Measurements from ENCODE around the gene LRMDA.

Gene LRMDA

DNA sequence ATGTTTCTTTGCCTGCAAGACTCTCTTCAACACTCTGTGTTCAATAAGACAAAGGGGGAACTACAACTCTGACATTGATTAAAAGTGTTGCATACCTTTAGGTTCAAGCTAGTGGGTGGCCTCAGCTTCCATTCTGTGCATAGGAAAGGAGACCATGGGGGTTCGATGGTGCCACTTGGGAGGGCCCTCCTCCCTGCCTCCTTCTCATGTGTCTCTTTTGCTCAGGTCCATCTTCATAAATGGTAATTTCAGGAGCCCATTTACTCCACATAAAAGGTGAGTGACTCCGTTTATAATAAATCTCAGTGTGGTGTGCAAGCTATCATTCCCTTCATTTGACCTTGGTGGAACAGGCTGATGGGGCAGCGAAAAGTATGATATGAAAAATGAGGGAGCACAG lies 285.1 kb downstream of the LRMDA start:
- DNase-seq (ENCODE audit: low read depth): no peak

DNA sequence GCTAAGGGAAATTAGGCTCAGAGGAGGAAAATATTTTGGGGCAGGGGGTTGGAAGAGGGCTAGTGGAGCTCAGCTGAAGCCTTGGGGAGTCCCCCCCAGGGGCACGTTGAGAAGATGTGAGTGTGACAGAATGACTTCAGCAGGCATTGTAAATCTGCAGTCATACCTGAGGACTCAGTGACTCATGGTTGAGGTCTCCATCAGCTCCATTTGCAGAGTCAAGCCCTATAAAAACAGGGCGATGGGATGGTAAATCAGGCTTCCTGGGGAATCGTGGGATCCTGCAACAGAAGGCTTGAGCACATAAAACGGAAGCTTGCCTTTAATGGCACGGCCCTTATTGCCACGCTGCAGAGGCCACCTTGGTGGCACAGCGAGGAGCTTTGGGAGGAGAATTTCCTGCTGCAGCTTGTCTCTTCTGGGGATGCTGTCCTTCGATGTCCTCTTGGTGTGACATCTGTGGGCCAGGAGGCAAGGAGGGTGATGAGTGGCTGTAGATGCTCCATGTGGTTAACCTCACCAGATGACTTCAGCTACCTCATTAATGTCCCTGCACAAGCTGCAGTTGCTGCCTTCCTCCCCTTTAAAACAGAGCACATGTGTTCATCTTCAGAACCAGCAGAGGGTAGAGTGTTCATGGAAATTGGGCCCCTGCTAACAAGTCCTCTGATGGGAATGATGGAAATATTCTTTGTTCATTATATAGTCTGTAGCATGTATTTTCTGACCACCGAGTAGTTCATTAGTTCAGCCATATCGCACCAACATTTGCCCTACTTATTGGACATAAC lies 285.9 kb downstream of the LRMDA start:
- no peak for DNase-seq (ENCODE audit: low read depth)

DNA sequence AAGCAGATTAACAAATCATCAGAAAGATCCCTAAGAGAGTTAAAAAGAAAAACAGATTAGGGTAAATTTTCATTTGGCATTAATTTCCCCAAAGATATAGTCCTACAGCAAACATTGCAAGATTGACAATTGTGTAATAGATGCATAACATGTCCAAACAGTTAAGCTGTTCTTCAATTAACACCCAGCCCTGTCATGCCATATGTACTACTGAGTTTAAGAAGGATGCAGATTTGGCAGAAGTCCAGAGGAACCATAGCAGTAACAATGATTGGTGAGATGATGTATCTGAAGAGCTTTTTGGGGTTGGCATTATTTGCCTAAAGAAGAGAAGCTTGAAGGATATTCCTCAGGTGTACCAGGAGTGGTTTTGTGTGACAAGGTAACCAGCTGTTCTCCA lies 287.6 kb downstream of the LRMDA start:
- no peak for DNase-seq (ENCODE audit: low read depth)

DNA sequence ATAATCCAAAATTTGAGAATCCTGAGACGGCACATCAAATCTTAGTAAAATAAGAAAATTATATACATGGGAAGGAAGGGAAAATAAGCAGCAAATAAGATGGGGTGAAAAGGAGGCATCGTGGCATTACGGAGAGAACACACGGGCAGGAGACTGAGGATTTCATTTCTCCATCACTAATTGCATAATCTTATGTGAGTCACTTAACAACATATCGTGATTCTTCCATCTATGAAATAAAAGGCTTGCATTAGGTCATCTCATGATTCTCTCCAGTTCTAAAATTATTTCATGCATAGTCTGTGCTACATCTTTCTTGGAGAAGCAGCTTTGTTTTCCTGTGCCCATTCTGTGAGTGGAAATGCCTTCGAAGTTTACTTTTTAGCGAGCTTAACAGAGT lies 288.7 kb downstream of the LRMDA start:
- no peak for DNase-seq (ENCODE audit: low read depth)

DNA sequence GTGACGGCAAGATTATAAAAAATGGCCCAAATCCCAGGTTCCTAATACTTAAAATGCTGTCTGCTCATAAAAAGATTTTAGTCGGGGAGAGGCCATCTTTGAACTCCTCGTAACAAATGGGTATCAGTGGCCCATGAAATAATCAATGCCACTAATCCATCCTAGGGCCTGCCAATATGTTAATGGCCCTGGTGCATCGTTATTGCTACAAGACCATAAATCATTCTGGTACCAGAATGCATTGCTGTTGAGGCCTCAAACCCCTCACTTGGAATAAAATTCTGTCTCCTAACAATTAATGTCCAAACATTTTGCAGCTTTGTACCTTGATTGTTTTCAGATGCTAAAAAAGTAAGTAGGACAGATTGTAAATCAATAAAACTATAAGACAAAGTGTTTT lies 290.6 kb downstream of the LRMDA start:
- DNase-seq (ENCODE audit: low read depth): no peak

DNA sequence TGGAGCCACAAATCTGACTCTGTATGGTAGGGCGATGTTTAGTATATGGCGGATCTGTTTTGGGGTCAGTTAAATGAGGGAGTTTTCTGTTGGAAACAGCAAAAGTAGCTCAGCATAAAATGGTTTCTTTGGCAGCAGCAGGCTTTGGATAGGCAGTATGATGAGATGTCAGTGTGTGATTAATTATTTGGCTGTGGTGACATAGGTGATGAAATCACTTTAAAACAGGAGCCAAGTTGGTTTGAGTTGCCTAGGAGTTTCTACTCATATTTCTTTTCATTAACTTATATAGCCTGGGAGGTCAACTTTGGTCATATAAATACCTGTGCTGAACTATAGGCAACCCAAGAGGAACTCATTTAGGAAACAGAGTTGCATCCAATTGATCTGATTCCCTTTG lies 291.2 kb downstream of the LRMDA start:
- DNase-seq (ENCODE audit: low read depth): no peak

DNA sequence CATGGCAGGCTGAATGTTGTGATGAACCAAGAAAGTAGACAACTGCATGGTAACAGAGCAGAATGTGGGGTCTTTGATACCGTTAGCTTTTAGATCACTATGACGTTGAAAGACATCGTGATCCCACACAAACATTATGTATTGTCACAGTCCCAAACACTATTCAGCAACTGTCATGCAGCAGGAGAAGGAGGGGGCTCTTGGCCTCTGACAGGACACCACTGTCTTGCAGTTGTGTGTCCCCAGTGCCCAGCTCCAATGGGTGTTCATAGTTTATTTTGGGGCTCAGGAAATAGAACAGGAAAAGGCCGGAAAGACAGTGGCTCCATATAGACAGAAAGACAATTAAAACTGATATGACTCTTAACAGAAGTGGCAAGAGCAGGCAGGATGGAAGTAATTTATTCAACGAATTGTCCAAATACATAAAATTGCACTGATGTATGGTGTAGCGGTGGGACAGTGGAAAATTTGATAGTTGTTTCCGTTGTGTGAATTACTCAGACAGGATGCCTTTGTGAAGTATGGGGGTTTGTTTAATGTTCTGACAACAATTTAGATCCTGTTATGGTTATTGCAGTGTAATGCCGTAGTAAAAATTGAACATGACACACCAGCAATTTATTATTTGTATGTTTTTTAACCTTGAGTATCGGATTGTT lies 292.0 kb downstream of the LRMDA start:
- no peak for DNase-seq (ENCODE audit: low read depth)

DNA sequence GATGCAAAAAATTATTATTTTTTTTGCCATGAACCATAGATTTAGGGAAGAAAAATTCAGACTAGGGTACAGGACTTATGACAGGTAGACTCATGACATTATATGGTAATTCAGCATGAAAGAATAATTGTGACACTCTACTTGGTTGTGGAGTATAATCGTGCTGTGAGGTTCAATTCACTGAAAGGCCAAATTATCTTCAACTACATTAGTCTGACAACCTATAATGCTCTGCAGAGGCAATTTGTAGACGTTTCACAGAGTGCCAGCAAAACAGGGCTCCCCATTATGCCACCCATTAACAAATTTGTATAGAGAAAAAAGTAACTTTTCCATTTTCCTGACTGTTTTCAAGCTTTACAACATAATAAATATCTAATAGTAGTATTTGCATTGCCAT lies 292.6 kb downstream of the LRMDA start:
- no peak for DNase-seq (ENCODE audit: low read depth)

DNA sequence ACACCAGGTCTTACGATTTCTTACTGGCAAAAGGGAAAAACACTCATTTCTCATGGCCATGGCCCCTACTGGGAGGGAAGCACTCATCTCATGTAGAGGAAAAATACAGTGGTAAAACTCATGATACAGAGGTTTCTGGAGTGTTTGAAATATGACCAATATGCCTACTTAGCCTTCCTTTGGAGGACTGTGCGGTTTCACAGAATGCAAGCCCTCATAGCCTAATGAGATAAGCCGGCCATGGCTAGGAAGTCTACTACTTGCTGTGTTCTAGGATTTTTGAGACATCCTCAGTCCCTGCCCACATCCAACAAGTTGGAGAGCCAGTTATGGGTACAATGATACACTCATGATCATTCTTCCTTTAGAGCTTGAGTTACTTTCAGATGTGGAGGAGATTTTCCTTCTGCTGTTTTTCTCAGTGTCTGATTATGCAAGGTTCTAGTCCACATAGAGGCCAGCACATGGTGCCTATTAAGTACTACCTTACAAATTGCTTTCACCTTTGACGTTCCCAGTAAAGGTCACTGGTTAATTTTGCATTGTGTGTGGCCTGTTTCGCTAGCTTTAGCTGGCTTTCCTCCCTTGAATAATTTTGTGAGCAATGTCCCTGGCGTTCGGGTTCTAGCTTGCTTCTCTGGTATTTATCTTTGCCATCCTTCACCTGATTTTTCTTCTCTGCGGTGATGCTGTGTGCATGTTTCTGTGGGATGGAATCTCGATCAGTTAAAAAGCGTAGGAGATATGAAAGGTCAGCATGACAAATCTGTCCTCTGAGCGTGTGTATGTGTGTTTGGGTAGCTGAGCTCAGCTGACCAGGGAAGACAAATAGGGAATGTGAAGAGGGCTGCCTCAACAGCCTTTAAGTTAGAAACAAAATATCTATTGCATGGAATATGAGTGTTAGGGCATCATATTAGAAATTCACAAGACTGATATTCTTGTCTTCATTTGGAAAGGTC lies 295.4 kb downstream of the LRMDA start:
- no peak for DNase-seq (ENCODE audit: low read depth)

DNA sequence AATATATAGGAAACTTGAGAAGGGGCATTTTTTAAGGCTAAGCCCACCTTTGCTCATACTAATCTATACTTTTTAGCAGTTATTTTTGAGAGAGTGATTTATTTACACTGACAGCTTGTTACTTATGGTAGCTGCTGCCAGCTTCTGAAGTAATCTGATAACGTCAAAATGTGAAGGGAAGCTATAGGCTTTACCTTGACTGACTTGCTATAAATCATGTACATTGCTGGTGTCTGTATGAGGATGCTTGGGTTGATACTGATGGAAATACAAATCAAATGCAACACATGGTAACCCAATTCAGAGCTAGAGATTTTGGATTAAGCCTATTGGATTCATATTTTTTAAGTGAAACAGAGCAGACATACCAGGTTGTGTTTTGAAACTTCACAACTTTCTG lies 299.4 kb downstream of the LRMDA start:
- no peak for DNase-seq (ENCODE audit: low read depth)

DNA sequence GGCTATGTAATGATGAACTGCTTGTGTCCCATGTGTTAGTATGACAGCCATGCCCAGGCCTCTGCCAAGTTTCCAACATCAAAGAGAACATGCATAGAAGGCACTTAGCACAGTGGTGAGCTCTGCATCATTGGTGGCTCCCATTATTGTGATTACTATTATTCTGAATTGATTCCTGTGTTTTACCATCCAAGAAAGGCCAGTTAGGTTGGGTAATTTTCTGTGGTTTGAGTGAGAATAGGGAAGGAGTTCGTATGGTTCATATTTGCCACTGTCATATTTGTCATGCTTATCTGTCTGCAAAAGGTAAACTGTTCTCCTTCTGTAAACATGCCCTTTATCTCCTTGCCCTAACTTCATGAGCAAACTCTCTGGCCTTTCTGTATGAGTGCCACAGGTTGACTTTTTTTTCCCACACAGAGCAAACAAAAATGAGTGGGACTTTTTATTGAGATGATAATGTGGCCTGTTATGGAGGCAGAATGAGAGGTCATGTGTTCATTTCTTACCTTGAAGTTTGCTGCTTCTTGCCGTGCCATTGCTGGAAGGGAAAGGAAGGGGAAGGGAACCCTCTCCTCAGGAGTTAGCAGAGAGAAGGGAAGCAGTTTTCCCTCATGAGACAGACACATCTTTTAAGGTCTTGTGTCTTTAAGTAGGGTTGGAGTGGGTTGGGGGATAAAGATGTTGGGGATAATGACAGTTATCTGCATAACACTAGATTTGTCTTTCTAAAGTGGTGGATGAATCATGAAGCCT lies 301.9 kb downstream of the LRMDA start:
- DNase-seq (ENCODE audit: low read depth): no peak

DNA sequence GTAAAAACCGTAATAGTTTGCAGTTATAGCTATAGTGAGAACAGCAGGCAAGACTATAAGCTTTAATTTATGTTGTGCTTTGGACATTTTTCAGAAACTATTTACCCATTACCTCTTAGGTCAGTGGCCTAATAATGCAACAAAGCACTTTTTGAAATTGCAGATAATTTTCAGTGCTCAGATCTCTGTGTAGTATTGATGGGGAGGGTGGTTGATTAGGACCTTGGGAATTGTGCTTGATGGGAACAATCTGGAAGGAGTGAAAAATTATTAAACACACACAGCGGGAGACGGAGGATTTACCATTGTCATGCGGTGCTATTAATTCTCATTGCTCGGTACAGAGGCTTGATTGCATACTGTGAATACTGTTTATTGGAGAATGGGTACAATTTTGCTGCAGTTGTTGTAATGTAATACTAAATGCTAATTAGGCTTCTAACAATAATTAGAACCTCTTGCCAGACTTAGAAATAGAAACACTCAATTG lies 304.8 kb downstream of the LRMDA start:
- DNase-seq (ENCODE audit: low read depth): no peak

DNA sequence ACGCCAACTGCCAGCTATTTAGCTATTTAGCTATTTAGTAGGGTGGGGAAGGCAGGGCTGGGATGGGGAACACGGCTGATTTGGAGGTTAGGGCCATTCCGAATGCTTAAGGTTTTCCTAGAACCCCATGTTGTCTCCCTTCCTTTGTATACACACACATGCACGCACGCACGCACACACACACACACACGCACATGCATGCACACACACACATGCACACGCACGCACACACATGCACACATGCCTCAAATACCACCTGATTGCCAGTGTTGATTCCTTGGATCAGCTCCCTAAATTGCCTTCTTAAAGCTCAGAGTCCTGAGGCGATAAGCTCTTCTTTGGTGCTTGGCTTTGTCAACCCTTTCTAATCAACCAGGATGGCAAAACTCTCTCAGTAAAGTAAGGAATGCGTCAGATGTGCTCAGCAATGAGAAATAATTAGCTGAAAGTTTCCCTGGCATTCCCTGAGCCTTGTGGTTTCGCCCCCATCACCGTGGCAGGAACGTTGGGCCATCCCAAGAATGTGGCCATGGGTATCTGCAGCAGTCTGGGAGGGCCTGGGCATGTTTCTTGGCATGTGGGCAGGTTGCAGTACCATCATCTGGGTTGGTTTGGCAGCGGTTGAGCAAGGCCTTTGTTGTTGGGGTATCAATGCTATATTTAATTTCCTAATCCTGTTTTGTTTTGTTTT lies 305.6 kb downstream of the LRMDA start:
- DNase-seq (ENCODE audit: low read depth): no peak

DNA sequence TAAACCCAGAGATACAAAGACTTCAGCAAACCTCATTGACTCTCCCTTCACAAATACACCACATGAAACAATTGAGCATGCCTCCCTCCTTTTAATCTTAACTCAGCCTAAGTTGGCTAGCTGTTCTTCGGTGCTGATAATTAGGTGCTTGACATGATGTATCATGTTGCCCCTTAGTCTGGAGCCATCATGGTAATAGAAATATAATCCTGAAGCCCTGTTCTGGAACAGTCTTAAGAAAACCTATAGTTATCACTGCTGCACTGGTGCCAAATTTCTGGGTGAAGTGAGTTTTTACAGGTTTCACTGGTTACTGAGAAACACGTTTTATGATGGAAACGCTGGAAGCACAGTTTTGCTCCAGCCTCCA lies 306.1 kb downstream of the LRMDA start:
- DNase-seq (ENCODE audit: low read depth): no peak

DNA sequence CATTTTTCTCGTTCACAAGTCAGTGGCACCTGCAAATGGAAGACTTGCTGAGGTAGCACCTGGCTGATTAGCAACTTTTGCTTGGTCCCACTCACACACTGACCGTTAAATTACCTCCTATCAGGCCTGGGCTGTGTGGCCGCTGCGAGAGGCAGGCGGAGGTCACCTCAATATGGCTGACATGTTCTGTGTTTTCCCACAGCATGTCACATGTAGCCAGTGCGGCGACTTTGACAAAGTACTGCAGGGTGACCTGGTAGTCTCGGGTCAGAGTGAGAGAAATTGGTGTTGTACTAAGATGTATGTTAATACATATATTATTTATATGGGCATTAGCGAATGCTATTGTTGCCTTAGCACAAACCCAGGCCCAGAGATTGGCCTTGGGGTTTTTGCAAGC lies 307.5 kb downstream of the LRMDA start:
- no peak for DNase-seq (ENCODE audit: low read depth)

DNA sequence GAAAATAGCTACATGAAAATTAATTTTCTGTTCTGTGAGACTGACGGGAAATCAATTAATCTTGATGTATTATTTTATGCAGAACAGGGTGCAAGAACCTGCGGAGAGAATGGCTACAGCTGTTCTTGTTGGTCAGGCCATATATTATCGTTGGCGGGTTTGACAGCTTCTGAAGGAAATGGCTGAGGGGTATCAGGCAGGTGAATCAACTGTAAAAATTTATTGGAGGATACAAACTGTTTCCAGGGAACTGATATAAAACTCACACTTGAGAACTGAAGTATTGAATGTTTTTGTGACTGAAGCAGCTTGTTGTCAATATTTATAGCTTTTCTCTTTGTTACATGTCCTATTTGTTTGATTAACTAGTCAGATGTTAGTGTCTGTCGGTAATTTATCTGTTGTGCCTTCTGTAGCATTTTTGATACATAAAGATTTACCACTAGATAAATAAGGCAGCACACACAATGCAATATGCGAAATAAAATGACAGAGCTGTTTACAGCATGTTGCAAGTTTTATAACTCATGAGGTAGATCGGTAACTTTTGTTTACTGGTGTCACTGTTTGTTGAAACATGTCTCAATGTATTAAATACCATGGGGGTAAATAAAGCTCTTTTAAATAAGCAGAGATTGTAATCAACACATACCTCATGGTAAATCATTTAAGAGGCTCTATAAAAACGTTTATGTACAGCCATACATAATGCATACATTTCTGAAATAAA lies 308.2 kb downstream of the LRMDA start:
- DNase-seq (ENCODE audit: low read depth): no peak

DNA sequence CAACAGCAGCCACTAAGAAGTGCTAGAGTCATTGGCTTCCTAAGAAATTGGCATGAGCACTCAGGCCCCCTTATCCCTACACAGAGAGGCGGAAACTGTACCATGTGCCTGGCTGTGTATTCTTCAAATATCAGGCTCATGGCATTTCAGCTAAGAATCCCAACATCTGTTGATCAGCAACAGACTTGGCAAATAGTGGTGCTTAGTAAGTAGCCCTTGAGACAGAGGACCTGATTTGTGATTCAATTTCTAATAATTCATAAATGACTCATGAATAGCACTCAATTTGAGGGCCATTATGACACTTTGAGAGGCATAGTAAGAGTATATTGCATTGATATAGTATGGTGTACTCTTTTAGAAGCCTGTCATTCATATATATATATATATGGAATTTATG lies 309.1 kb downstream of the LRMDA start:
- DNase-seq (ENCODE audit: low read depth): no peak

DNA sequence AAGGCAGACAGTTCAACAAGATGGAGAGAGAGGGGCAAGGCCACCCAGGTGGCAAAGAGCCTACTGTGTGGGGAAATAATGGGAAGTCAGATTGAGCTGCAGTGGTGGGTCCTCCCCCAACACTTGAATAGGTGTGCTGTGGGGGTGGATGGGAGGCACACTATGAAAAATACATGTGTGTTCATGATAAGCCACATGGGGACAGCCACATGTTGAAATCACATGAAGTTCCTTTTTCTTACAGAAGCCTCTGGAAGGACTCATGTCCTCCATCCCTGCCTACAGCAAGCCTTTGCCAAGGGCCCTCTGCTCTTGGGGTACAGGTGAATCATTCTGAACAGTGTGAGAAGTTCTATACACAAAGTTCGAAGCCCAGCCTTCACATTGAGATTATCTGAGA lies 310.9 kb downstream of the LRMDA start:
- no peak for DNase-seq (ENCODE audit: low read depth)

DNA sequence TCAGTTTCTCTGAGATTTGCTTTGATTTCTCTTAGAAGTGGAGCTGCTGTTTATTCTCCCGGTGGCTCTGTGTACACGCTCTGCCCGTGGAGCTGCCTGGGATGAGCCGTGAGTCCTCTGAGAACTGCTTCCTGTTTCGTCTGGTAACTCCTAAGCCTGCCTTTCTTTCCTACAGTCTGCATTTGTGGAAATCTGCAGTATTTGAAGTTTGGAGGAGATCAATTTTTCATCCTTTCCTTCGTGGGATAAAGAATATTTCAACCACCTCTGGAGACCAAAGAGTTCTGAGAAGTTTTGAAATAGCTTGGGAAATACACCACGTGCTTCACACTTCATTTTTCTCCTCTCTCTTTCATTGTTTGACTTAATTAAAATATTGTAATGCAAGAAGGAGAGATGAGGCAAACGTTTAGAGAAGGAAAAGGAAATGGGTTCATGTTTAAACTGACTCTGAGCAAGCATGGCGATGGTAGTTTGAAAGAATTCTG lies 311.9 kb downstream of the LRMDA start:
- DNase-seq (ENCODE audit: low read depth): no peak

DNA sequence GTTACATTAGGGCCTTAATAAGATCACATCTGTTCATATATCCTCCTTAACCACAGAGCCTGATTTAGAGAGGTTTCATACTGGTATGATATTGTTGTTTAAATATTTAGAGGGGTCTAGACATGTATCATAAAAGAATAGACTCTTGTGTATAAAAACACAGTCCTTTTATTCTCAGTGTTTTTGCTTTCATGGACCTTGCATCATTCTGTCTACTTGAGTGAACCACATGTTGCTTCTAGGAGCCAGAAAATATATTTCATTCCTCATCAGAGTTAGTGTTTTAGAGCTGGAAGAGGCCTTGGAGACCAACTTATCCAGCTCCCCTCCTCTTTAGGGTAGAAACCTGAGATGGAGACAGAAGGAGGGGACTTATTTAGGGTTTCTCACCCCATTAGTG lies 312.8 kb downstream of the LRMDA start:
- no peak for DNase-seq (ENCODE audit: low read depth)

All from T follicular helper cell (primary cell).